ENCODE measurements around the gene FKBP15. TPM values are rescaled to one million over a fixed set of nuclear protein-coding genes. Genes with fewer than 3 reads are reported as not detected.

FKBP15 gene
- total RNA-seq, 1 experiment from 2014 or later, result 14.9 TPM

GRCh38 chr9:113215132-113215531 lies 5.9 kb downstream of the FKBP15 start (continued):
- no peak for TF ChIP-seq GRHL2 (CRISPR knock-in tag; IDR thresholded peaks at IDR 0.05; ENCODE audit: insufficient replicate concordance, severe bottlenecking)
- TF ChIP-seq USF1 (CRISPR knock-in tag; IDR thresholded peaks at IDR 0.05), result no peak
- TF ChIP-seq ESRRA (CRISPR knock-in tag; IDR thresholded peaks at IDR 0.05; ENCODE audit: borderline replicate concordance), result no peak

- Mint-ChIP-seq H3K36me3 (peaks cover 6% of the 10 kb centered on the region; the same call in 1 of the 2 replicates), H3K4me1 (no peaks in the 10 kb centered on the region), H3K27me3 (ENCODE audit: low read depth) (no peaks in the 10 kb centered on the region), H3K4me3 (no peak overlapping the region), H3K9me3 (no peaks in the 10 kb centered on the region), H3K27ac (no peak overlapping the region)
- no peak for DNase-seq (ENCODE audit: low spot score)
- ChIA-PET POLR2A (no interaction called here), CTCF (interaction anchor here (0.7 kb wide), 1 partner anchor 190 kb away, joined by 5 read pairs; the partner anchor contains the start of gene ALAD)
- TF ChIP-seq ZNF396 (CRISPR knock-in tag; IDR thresholded peaks at IDR 0.05; ENCODE audit: borderline replicate concordance) (no peak), NR1H2 (CRISPR knock-in tag; IDR thresholded peaks at IDR 0.05) (no peak), ZNF512 (CRISPR knock-in tag; IDR thresholded peaks at IDR 0.05; ENCODE audit: borderline replicate concordance) (no peak), EMX1 (CRISPR knock-in tag; IDR thresholded peaks at IDR 0.05) (no peak), IRF2 (CRISPR knock-in tag; IDR thresholded peaks at IDR 0.05; ENCODE audit: borderline replicate concordance, low read depth) (no peak), ELF4 (CRISPR knock-in tag; IDR thresholded peaks at IDR 0.05; ENCODE audit: low read depth) (no peak), HMGXB4 (CRISPR knock-in tag; IDR thresholded peaks at IDR 0.05) (no peak), ZNF416 (CRISPR knock-in tag; IDR thresholded peaks at IDR 0.05) (no peak), ZNF263 (CRISPR knock-in tag; IDR thresholded peaks at IDR 0.05; ENCODE audit: low read depth) (no peak), SP1 (CRISPR knock-in tag; conservative IDR thresholded peaks at IDR 0.05) (no peak), ZNF423 (CRISPR knock-in tag; IDR thresholded peaks at IDR 0.05) (no peak)
- no peak for ATAC-seq
These were observed 10.3 kb downstream of the FKBP15 start for GRCh38 chr9:113210815-113211214.

GRCh38 chr9:113205861-113206260 lies 15.2 kb downstream of the FKBP15 start:
- H3K4me1 Mint-ChIP-seq, result no peaks in the 10 kb centered on the region
- ATAC-seq (no peak), DNase-seq (ENCODE audit: low spot score) (no peak)
- TF ChIP-seq TP53 (CRISPR knock-in tag; IDR thresholded peaks at IDR 0.05) (no peak), ETV6 (CRISPR knock-in tag; IDR thresholded peaks at IDR 0.05) (no peak), PRDM15 (CRISPR knock-in tag; IDR thresholded peaks at IDR 0.05) (no peak), SOX15 (CRISPR knock-in tag; IDR thresholded peaks at IDR 0.05) (no peak), CBFB (CRISPR knock-in tag; IDR thresholded peaks at IDR 0.05; ENCODE audit: low read depth) (no peak), KAT7 (CRISPR knock-in tag; IDR thresholded peaks at IDR 0.05; ENCODE audit: borderline replicate concordance) (no peak), ATF3 (CRISPR knock-in tag; conservative IDR thresholded peaks at IDR 0.05) (no peak), AFF4 (CRISPR knock-in tag; IDR thresholded peaks at IDR 0.05; ENCODE audit: borderline replicate concordance) (no peak)
- H3K27me3 Mint-ChIP-seq (ENCODE audit: low read depth), result no peaks in the 10 kb centered on the region
- no peaks in the 10 kb centered on the region for H3K9me3 Mint-ChIP-seq
- ChIA-PET CTCF (no interaction called here), POLR2A (no interaction called here)
- no peak overlapping the region for H3K4me3 Mint-ChIP-seq
- no peak overlapping the region for H3K27ac Mint-ChIP-seq
- H3K36me3 Mint-ChIP-seq, result peaks cover 17% of the 10 kb centered on the region
